Measurements from ENCODE around the gene RASAL2.
"Not testable (repeated sequence)": the region's sequence is repeated elsewhere in the genome, so short reads cannot be mapped to it uniquely, and the experiment has no call there.

RASAL2 gene

DNA sequence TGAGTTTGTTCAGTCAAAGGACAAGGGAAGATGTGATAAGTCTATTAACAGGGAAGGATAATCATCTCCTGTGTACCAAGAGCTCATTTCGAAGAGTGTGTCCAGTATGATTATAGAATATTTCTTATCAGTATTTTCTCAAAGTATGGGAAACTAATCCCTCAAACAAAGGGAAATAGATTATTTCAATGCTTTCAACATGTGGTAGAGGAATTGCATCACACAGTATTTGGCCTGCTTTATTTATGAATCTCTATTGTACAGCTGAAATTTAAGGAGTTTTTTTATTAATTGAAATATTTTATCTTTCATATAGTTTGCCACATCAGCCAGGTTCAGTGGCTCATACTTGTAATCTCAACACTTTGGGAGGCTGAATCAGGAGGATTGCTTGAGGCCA is 251.9 kb downstream of the RASAL2 start:
- ChIA-PET POLR2A (no interaction called here), CTCF (interaction anchor here (1.1 to 2.6 kb wide), 5 partner anchors 46 to 400 kb away, joined by 3 to 13 read pairs (median 4); no protein-coding TSS in a partner anchor)
- TF ChIP-seq, protein P1, sequence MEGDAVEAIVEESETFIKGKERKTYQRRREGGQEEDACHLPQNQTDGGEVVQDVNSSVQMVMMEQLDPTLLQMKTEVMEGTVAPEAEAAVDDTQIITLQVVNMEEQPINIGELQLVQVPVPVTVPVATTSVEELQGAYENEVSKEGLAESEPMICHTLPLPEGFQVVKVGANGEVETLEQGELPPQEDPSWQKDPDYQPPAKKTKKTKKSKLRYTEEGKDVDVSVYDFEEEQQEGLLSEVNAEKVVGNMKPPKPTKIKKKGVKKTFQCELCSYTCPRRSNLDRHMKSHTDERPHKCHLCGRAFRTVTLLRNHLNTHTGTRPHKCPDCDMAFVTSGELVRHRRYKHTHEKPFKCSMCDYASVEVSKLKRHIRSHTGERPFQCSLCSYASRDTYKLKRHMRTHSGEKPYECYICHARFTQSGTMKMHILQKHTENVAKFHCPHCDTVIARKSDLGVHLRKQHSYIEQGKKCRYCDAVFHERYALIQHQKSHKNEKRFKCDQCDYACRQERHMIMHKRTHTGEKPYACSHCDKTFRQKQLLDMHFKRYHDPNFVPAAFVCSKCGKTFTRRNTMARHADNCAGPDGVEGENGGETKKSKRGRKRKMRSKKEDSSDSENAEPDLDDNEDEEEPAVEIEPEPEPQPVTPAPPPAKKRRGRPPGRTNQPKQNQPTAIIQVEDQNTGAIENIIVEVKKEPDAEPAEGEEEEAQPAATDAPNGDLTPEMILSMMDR (IDR thresholded peaks at IDR 0.05; ENCODE audit: insufficient read depth, low read length, missing control alignments), result no peak
- H3K4me3 ChIP-seq (ENCODE audit: low read depth, low read length), result no peak overlapping the region
- DNase-seq (ENCODE audit: low read depth, low spot score), result no peak

DNA sequence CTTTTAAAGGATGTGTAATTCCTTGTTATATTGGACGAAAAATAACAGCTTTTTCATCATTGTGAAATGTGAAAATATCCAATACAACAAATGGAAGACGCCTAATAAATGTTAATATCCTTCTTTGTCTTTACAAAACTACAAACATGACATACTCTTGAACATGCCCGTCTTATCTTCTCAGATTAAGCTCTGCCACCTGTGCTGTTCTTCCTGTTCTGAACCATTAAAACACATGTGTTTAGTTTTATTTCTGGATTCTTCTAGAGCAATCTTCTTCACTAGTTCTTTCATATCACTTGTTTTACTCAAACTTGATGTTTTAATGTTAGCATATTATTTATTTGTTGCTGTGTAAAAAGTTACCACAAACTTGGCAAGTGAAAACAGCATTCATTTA is 255.9 kb downstream of the RASAL2 start:
- no peak overlapping the region for H3K4me3 ChIP-seq (ENCODE audit: low read depth, low read length)
- TF ChIP-seq, protein P1 (IDR thresholded peaks at IDR 0.05; ENCODE audit: insufficient read depth, low read length, missing control alignments), result no peak
- CTCF ChIA-PET, result interaction anchor here (1.7 kb wide), 1 partner anchor 152 kb away, joined by 5 read pairs; no protein-coding TSS in a partner anchor
- POLR2A ChIA-PET, result no interaction called here
- DNase-seq (ENCODE audit: low read depth, low spot score), result no peak

DNA sequence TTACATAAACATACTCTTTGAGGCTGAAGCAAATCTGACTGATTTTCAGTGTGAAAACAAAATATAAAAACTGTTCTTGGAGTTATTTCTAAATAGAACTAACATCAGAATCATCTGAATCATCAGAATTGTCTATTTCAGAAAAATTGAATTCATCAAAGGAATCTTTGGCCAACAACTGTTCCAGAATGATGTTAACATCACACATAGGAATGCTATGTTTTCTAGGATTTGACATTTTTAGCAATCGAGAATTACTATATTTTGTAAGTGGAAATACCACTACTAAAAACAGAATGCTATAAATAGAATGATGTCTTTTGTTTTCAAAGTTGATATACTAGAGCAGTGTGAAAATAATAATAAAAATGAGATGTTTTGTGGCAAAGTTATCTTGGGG is 258.0 kb downstream of the RASAL2 start:
- H3K4me3 ChIP-seq (ENCODE audit: low read depth, low read length); DNase-seq (ENCODE audit: low read depth, low spot score); CTCF ChIA-PET; POLR2A ChIA-PET: not testable (repeated sequence)

DNA sequence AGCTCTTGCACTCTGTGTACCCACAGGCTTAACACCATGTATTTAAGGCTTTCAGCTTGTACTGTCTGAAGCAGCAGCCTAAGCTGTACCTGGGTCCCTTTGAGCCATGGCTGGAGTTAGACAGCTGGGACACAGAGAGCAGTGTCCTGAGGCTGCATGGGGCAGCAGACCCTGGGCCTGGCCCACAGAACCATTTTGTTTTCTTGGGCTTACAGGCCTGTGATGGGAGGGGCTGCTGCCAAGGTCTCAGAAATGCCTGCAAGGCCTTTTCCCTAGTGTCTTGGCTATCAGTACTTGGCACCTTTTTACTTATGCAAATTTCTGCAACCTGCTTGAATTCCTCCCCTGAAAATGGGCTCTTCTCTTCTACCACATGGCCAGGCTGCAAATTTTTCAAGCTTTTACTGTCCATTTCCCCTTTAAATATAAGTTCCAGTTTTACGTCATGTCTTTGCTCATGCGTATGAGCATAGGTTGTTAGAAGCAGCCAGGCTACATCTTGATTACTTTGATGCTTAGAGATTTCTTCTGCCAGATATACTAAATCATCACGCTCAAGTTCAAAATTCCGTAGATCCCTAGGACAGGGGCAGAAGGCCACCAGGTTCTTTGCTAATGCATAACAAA is 259.0 kb downstream of the RASAL2 start:
- DNase-seq (ENCODE audit: low read depth, low spot score), result no peak
- H3K4me3 ChIP-seq (ENCODE audit: low read depth, low read length), result no peak overlapping the region
- ChIA-PET CTCF (no interaction called here), POLR2A (no interaction called here)
- TF ChIP-seq, protein P1 (IDR thresholded peaks at IDR 0.05; ENCODE audit: insufficient read depth, low read length, missing control alignments), result no peak

DNA sequence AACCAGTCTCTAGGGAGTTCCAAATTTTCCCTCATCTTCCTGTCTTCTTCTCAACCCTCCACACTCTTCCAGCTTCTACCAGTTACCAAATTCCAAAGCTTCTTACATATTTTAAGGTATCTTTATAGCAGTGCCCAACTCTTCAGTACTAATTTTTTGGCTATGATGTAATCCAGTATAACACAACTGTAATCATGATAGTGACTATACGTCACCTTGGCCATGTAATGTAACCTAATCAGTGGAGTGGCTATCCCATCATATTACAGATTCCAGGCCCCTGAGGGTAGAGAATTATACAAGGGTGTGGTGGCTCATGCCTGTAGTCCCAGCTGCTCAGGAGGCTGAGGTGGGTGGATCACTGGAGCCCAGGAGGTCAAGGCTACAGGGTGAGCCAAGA is 259.6 kb downstream of the RASAL2 start:
- H3K4me3 ChIP-seq (ENCODE audit: low read depth, low read length), result no peak overlapping the region
- TF ChIP-seq, protein P1 (IDR thresholded peaks at IDR 0.05; ENCODE audit: insufficient read depth, low read length, missing control alignments), result no peak
- ChIA-PET POLR2A (no interaction called here), CTCF (interaction anchor here (0.7 kb wide), 1 partner anchor 11 kb away, joined by 3 read pairs; no protein-coding TSS in a partner anchor)
- no peak for DNase-seq (ENCODE audit: low read depth, low spot score)

DNA sequence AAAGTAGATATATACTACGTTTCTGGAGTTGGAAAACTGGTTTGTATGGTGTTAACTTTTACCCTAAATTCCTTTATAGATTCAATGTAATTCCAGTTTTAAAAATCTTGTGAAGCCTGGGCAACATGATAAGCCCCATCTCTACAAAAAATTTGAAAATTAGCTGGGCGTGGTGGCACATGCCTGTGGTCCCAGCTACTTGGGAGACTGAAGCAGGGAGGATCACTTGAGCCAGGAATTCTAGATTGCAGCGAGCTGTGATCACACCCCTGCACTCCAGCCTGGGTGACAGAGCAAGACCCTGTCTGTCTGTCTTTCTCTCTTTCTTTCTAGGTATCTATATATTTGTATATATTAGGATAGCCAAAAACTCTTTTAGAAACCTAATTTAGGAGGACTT is 260.9 kb downstream of the RASAL2 start:
- ChIA-PET POLR2A (no interaction called here), CTCF (interaction anchor here (0.6 to 1.0 kb wide), 2 partner anchors 55 to 176 kb away, joined by 3 read pairs; no protein-coding TSS in a partner anchor)
- H3K4me3 ChIP-seq (ENCODE audit: low read depth, low read length), result no peak overlapping the region
- TF ChIP-seq, protein P1 (IDR thresholded peaks at IDR 0.05; ENCODE audit: insufficient read depth, low read length, missing control alignments), result no peak
- no peak for DNase-seq (ENCODE audit: low read depth, low spot score)

DNA sequence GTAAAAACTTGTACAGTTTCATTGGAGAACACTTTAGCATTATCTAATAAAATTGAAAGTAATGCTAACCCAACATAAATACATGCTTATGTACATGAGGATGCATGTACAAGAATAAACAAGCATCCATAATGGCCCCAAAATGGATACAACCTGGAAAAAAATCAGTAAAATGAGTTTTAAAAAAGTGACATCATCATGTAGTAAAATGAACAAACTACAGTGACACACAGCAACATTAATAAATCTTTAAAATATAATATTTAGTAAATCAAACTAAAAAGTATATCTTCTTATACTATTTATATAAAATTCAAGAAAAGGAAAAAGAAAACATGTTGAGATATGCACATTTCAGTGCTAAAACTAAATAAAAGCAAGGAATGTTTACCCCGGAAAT is 262.4 kb downstream of the RASAL2 start:
- ChIA-PET CTCF (interaction anchor here (1.2 kb wide), 1 partner anchor 12 kb away, joined by 3 read pairs; no protein-coding TSS in a partner anchor), POLR2A (no interaction called here)
- DNase-seq (ENCODE audit: low read depth, low spot score), result no peak
- TF ChIP-seq, protein P1 (IDR thresholded peaks at IDR 0.05; ENCODE audit: insufficient read depth, low read length, missing control alignments), result no peak
- no peak overlapping the region for H3K4me3 ChIP-seq (ENCODE audit: low read depth, low read length)
